PC-9 (cell line): ENCODE measurements around the gene CDHR2.

Experiments
- EZH2 ChIP-seq: fragments of 200-600 bp; sonication (generic); IDR thresholded peaks from 2 replicates; pipeline ENCODE4 v1.8.0; 2017; ENCODE audit warnings: antibody characterized with exemption, low read depth
- TF ChIP-seq, protein P1 (sequence below): fragments of 200-600 bp; sonication (generic); conservative IDR thresholded peaks from 2 replicates; pipeline ENCODE4 v1.6.1; 2017; ENCODE audit warnings: mixed run types, antibody characterized with exemption, mild to moderate bottlenecking, moderate library complexity

DNA sequence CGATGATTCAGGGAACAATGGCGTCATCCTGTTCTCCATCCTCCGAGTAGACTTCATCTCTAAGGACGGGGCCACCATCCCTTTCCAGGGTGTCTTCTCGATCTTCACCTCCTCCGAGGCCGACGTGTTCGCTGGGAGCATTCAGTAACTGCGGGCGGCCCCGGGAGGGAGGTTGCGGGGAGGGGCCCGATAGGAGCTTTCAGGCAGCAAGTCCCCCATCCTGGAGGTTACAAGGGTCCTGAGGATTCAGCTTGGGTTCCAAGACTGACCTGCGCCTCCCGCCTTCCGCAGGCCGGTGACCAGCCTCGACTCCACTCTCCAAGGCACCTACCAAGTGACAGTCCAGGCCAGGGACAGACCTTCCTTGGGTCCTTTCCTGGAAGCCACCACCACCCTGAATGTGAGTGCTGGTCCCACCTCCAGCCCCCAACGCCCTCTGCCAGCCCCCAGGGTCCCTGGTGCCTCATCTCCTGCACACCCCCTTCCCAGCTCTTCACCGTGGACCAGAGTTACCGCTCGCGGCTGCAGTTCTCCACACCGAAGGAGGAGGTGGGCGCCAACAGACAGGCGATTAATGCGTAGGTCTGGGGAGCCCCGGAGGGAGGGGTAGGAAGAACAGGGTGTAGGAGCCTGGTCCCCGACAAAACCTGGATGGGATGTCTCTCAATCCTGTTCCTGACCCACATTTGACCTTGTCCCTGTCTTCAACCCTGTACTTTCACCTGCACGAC, 40.1 kb downstream of the CDHR2 start:
- no peak for TF ChIP-seq EZH2
- TF ChIP-seq, protein P1, sequence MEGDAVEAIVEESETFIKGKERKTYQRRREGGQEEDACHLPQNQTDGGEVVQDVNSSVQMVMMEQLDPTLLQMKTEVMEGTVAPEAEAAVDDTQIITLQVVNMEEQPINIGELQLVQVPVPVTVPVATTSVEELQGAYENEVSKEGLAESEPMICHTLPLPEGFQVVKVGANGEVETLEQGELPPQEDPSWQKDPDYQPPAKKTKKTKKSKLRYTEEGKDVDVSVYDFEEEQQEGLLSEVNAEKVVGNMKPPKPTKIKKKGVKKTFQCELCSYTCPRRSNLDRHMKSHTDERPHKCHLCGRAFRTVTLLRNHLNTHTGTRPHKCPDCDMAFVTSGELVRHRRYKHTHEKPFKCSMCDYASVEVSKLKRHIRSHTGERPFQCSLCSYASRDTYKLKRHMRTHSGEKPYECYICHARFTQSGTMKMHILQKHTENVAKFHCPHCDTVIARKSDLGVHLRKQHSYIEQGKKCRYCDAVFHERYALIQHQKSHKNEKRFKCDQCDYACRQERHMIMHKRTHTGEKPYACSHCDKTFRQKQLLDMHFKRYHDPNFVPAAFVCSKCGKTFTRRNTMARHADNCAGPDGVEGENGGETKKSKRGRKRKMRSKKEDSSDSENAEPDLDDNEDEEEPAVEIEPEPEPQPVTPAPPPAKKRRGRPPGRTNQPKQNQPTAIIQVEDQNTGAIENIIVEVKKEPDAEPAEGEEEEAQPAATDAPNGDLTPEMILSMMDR, result no peak
